ENCODE measurements around the gene HEMGN. TPM values are rescaled to one million over a fixed set of nuclear protein-coding genes. Genes with fewer than 3 reads are reported as not detected.

The HEMGN gene
- total and polyA plus RNA-seq, 2 of the 8 experiments (the other 6 are each of a cell fraction or from before 2014, with no cell fraction given), result not detected

DNA sequence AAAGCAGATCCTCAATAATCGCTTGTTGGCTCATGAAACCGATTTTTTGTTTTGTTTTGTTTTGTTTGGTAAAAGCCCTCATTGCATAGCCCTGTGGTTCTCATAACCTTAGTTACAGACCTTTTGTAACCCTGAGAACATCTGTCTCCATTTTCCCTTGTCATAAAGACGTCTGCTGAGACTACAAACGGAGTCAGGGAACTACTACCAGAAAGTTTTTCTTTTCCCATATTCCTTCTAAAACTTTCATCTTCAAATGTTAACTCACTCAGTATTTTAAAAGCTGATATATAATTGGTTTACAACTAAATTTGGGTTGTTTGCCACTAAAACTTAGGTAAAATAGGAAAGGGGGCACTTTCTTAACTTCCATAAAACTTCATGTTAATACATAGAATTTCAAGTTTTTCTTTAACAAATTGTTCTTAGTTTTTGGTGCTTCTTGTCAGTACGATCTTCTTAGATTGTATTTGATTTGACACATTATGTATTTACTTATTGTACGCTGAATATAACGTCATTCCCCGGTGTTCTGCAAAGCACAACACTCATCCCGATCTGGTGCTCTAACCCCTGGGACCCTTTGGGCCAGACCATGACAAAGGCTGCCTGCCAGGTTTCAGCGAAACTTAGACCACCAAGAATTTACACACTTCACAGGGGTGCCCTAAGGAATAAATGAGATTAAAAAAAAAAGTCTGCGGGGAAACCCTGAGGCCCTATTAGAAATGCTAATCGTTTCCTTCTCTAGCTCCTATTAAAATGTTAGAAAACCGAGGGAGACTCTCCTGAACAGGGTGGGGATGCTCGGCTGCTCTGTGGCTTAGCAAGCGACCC lies 44.1 kb upstream of the HEMGN start (continued):
- TF ChIP-seq, protein P1, sequence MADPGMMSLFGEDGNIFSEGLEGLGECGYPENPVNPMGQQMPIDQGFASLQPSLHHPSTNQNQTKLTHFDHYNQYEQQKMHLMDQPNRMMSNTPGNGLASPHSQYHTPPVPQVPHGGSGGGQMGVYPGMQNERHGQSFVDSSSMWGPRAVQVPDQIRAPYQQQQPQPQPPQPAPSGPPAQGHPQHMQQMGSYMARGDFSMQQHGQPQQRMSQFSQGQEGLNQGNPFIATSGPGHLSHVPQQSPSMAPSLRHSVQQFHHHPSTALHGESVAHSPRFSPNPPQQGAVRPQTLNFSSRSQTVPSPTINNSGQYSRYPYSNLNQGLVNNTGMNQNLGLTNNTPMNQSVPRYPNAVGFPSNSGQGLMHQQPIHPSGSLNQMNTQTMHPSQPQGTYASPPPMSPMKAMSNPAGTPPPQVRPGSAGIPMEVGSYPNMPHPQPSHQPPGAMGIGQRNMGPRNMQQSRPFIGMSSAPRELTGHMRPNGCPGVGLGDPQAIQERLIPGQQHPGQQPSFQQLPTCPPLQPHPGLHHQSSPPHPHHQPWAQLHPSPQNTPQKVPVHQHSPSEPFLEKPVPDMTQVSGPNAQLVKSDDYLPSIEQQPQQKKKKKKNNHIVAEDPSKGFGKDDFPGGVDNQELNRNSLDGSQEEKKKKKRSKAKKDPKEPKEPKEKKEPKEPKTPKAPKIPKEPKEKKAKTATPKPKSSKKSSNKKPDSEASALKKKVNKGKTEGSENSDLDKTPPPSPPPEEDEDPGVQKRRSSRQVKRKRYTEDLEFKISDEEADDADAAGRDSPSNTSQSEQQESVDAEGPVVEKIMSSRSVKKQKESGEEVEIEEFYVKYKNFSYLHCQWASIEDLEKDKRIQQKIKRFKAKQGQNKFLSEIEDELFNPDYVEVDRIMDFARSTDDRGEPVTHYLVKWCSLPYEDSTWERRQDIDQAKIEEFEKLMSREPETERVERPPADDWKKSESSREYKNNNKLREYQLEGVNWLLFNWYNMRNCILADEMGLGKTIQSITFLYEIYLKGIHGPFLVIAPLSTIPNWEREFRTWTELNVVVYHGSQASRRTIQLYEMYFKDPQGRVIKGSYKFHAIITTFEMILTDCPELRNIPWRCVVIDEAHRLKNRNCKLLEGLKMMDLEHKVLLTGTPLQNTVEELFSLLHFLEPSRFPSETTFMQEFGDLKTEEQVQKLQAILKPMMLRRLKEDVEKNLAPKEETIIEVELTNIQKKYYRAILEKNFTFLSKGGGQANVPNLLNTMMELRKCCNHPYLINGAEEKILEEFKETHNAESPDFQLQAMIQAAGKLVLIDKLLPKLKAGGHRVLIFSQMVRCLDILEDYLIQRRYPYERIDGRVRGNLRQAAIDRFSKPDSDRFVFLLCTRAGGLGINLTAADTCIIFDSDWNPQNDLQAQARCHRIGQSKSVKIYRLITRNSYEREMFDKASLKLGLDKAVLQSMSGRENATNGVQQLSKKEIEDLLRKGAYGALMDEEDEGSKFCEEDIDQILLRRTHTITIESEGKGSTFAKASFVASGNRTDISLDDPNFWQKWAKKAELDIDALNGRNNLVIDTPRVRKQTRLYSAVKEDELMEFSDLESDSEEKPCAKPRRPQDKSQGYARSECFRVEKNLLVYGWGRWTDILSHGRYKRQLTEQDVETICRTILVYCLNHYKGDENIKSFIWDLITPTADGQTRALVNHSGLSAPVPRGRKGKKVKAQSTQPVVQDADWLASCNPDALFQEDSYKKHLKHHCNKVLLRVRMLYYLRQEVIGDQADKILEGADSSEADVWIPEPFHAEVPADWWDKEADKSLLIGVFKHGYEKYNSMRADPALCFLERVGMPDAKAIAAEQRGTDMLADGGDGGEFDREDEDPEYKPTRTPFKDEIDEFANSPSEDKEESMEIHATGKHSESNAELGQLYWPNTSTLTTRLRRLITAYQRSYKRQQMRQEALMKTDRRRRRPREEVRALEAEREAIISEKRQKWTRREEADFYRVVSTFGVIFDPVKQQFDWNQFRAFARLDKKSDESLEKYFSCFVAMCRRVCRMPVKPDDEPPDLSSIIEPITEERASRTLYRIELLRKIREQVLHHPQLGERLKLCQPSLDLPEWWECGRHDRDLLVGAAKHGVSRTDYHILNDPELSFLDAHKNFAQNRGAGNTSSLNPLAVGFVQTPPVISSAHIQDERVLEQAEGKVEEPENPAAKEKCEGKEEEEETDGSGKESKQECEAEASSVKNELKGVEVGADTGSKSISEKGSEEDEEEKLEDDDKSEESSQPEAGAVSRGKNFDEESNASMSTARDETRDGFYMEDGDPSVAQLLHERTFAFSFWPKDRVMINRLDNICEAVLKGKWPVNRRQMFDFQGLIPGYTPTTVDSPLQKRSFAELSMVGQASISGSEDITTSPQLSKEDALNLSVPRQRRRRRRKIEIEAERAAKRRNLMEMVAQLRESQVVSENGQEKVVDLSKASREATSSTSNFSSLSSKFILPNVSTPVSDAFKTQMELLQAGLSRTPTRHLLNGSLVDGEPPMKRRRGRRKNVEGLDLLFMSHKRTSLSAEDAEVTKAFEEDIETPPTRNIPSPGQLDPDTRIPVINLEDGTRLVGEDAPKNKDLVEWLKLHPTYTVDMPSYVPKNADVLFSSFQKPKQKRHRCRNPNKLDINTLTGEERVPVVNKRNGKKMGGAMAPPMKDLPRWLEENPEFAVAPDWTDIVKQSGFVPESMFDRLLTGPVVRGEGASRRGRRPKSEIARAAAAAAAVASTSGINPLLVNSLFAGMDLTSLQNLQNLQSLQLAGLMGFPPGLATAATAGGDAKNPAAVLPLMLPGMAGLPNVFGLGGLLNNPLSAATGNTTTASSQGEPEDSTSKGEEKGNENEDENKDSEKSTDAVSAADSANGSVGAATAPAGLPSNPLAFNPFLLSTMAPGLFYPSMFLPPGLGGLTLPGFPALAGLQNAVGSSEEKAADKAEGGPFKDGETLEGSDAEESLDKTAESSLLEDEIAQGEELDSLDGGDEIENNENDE (IDR thresholded peaks at IDR 0.05; ENCODE audit: insufficient replicate concordance, low read length), result no peak
- peak in 1 of 2 experiments; percentile 52; a peak in 1 of 4 replicates for TF ChIP-seq HDAC2 (IDR thresholded peaks at IDR 0.05; ENCODE audit: borderline replicate concordance in 1 of 2, low read depth in 2 of 2, low read length in 2 of 2)
- TF ChIP-seq TCF12 (IDR thresholded peaks at IDR 0.05; ENCODE audit: low read depth, low read length), result peak; percentile 76; the same call in 1 of the 2 replicates
- TF ChIP-seq POLR2AphosphoS5 (IDR thresholded peaks at IDR 0.05; ENCODE audit: low read depth, low read length), result peak; percentile 93
